CD14-positive monocyte (primary cell): Measurements from ENCODE around the gene RFX4. TPM values are rescaled to one million over a fixed set of nuclear protein-coding genes. Genes with fewer than 3 reads are reported as not detected.

ENCODE experiments used
- DNase-seq, 3 donors: peaks; one replicate each; pipeline ENCODE4 v3.0.0-alpha.2; 2011 to 2022
- H2AFZ ChIP-seq: 2 replicates; pipeline ENCODE4 v1.6.0; 2012; ENCODE audit warnings: mild to moderate bottlenecking, low read depth, low read length, inconsistent platforms; ENCODE audit not compliant: insufficient read depth, poor library complexity, severe bottlenecking
- H3K27ac ChIP-seq, 2 donors: 1 replicate in 1 of 2; 2 replicates in 1 of 2; pipeline ENCODE4 v1.5.1; 2012 to 2013; ENCODE audit warnings: low read length in 2 of 2, control low read depth in 1 of 2, inconsistent platforms in 1 of 2, low read depth in 1 of 2, mild to moderate bottlenecking in 1 of 2
- H3K27me3 ChIP-seq, 2 donors: one replicate each; pipeline versions ENCODE4 v1.6.0 to v1.6.1; 2011 to 2013; ENCODE audit warnings: low read length in 2 of 2; ENCODE audit not compliant: control insufficient read depth in 2 of 2, insufficient read depth in 2 of 2
- H3K36me3 ChIP-seq, 2 donors: replicated peaks in 1 of 2; 1 replicate in 1 of 2; 2 replicates in 1 of 2; pipeline versions ENCODE4 v1.5.1 to v1.6.1; 2012 to 2013; ENCODE audit warnings: low read length in 2 of 2, control low read depth in 1 of 2, inconsistent platforms in 1 of 2, mild to moderate bottlenecking in 1 of 2; ENCODE audit not compliant: insufficient read depth in 2 of 2, control insufficient read depth in 1 of 2
- H3K4me1 ChIP-seq, 2 donors: 1 replicate in 1 of 2; 2 replicates in 1 of 2; pipeline versions ENCODE4 v1.5.1 to v1.6.1; 2012 to 2013; ENCODE audit warnings: low read length in 2 of 2, control low read depth in 1 of 2, inconsistent platforms in 1 of 2, mild to moderate bottlenecking in 1 of 2, moderate library complexity in 1 of 2; ENCODE audit not compliant: insufficient read depth in 2 of 2, control insufficient read depth in 1 of 2
- H3K4me2 ChIP-seq: replicated peaks from 2 replicates; pipeline ENCODE3; 2012; ENCODE audit warnings: low read length, moderate library complexity, mild to moderate bottlenecking; ENCODE audit not compliant: poor library complexity, severe bottlenecking; ENCODE audit errors: extremely low read depth
- H3K4me3 ChIP-seq, 3 experiments: fragments of 200-600 bp in 1 of 3; sonication (generic) in 1 of 3; replicated peaks in 1 of 3; 1 replicate in 2 of 3; 2 replicates in 1 of 3; pipeline ENCODE4 v1.5.1; 2011 to 2013; ENCODE audit warnings: low read length in 3 of 3, mild to moderate bottlenecking in 3 of 3, control low read depth in 2 of 3, low read depth in 2 of 3, inconsistent platforms in 1 of 3, moderate library complexity in 1 of 3
- H3K79me2 ChIP-seq: 2 replicates; pipeline ENCODE4 v1.6.0; 2012; ENCODE audit warnings: mild to moderate bottlenecking, control low read depth, inconsistent platforms, low read length, moderate library complexity; ENCODE audit not compliant: insufficient read depth
- H3K9ac ChIP-seq: 2 replicates; pipeline ENCODE4 v1.6.0; 2017; ENCODE audit warnings: low read length, mild to moderate bottlenecking; ENCODE audit not compliant: insufficient read depth, poor library complexity, severe bottlenecking
- H3K9me3 ChIP-seq, 2 donors: replicated peaks in 1 of 2; 1 replicate in 1 of 2; 2 replicates in 1 of 2; pipeline versions ENCODE4 v1.5.1 to v1.6.1; 2012 to 2013; ENCODE audit warnings: low read length in 2 of 2, control low read depth in 1 of 2; ENCODE audit not compliant: control insufficient read depth in 1 of 2, insufficient read depth in 1 of 2
- H4K20me1 ChIP-seq: 2 replicates; pipeline ENCODE4 v1.6.0; 2012; ENCODE audit warnings: mild to moderate bottlenecking, low read length, control low read depth, moderate library complexity; ENCODE audit not compliant: insufficient read depth
- H3K27ac Mint-ChIP-seq, 7 donors: one replicate each; pipeline ENCODE4 v1.8.0; 2020; ENCODE audit warnings: mild to moderate bottlenecking in 7 of 7, mixed read lengths in 7 of 7, moderate library complexity in 6 of 7, inconsistent platforms in 2 of 7
- H3K27me3 Mint-ChIP-seq, 3 donors: one replicate each; pipeline ENCODE4 v1.8.0; 2021 to 2022; ENCODE audit warnings: low read depth in 3 of 3, mild to moderate bottlenecking in 3 of 3, mixed read lengths in 3 of 3, moderate library complexity in 3 of 3, inconsistent platforms in 1 of 3
- H3K36me3 Mint-ChIP-seq, 2 donors: one replicate each; pipeline ENCODE4 v1.8.0; 2020; ENCODE audit warnings: mixed read lengths in 2 of 2, inconsistent platforms in 1 of 2, mild to moderate bottlenecking in 1 of 2
- H3K4me1 Mint-ChIP-seq: one replicate; pipeline ENCODE4 v1.8.0; 2020; ENCODE audit warnings: mild to moderate bottlenecking, mixed read lengths
- H3K4me3 Mint-ChIP-seq, 2 donors: one replicate each; pipeline ENCODE4 v1.8.0; 2020; ENCODE audit warnings: mild to moderate bottlenecking in 2 of 2, mixed read lengths in 2 of 2, moderate library complexity in 1 of 2
- H3K9me3 Mint-ChIP-seq, 7 donors: one replicate each; pipeline ENCODE4 v1.8.0; 2020 to 2022; ENCODE audit warnings: mixed read lengths in 7 of 7, mild to moderate bottlenecking in 6 of 7, moderate library complexity in 6 of 7, inconsistent platforms in 2 of 7
- CTCF ChIP-seq: fragments of 200-600 bp; IDR thresholded peaks from one replicate; pipeline ENCODE4 v1.8.0; 2022; ENCODE audit warnings: antibody characterized with exemption, mild to moderate bottlenecking
- WGBS: methylation state at CpG from one replicate; pipeline ENCODE4 v1.1.5; 2013; ENCODE audit warnings: missing lambda C conversion rate; ENCODE audit not compliant: insufficient coverage; 5-methylcytosine and 5-hydroxymethylcytosine counted together
- intact Hi-C, 2 donors: fragments of 100-400 bp; cut with micrococcal nuclease; formaldehyde crosslinking; loops; one replicate each; pipeline versions ENCODE4 v1.15.0 to v1.15.1; 2023
- polyA plus RNA-seq, 3 donors: library from polyadenylated mRNA; depleted of rRNA in 1 of 3; unstranded in 2 of 3; stranded (reverse) in 1 of 3; fragments of 300-500 nt in 2 of 3; fragments of >200 nt in 1 of 3; fragmentation: Illumina TruSeq in 2 of 3; gene quantifications; 1 replicate in 2 of 3; 2 replicates in 1 of 3; pipeline ENCODE4 v1.2.3, GENCODE V29; 2012 to 2021

RFX4 gene
- polyA plus RNA-seq, 3 donors: not detected

DNA sequence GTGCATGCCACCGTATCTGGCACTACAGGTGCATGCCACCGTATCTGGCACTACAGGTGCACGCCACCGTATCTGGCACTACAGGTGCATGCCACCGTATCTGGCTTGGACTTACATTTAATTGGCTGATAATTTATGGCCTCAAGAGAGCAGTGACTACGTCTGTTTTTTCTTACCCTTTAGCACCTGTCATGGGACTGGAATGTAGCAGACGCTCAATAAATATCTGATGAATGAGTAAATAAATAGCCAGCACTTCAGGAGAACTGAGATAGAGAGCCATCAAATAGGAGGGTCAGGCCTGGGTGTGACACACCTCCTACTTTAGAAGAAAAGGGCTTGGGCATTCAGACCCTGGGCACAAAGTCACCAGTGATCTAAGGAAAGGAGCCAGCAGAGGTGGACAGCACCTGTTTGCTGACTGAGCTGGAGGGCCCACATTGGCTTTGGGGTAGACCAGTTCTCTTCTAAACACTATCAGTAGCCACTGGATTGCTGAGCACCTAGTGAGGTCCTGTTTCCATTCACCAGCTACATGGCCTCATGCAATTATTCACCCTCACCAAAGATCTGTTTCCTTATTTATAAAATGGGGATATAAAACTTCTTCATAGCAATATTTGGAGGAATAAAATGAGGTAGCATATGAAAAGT lies 50.1 kb downstream of the RFX4 start:
- Histone ChIP-seq H3K4me1 (no peaks in the 10 kb centered on the region), H3K27ac (no peak overlapping the region), H3K79me2 (no peaks in the 10 kb centered on the region), H3K4me2 (no peak overlapping the region), H3K9me3 (no peaks in the 10 kb centered on the region), H3K9ac (no peak overlapping the region), H3K36me3 (no peaks in the 10 kb centered on the region), H3K4me3 (no peak overlapping the region), H2AFZ (no peak overlapping the region), H4K20me1 (no peaks in the 10 kb centered on the region), H3K27me3 (no peaks in the 10 kb centered on the region)
- no peak for DNase-seq
- Mint-ChIP-seq H3K36me3 (no peaks in the 10 kb centered on the region), H3K27me3 (peaks cover 4 to 22% (median 6%) of the 10 kb centered on the region in 3 donors), H3K4me3 (no peak overlapping the region), H3K27ac (no peak overlapping the region), H3K9me3 (peaks cover 0 to under 1% (median 0%) of the 10 kb centered on the region in 7 donors), H3K4me1 (no peaks in the 10 kb centered on the region)
- WGBS: 81% methylated on average over 5 of the region's 7 CpGs
- intact Hi-C loops: no loop called here
- TF ChIP-seq CTCF: no peak

- H3K4me2 ChIP-seq: no peak overlapping the region
- Mint-ChIP-seq H3K4me3 (no peak overlapping the region), H3K27ac (no peak overlapping the region), H3K9me3 (peaks cover 0 to 3% (median 0%) of the 10 kb centered on the region in 7 donors), H3K36me3 (no peaks in the 10 kb centered on the region), H3K4me1 (no peaks in the 10 kb centered on the region), H3K27me3 (peaks cover 4 to 22% (median 6%) of the 10 kb centered on the region in 3 donors)
- H4K20me1 ChIP-seq: no peaks in the 10 kb centered on the region
- no peak overlapping the region for H2AFZ ChIP-seq
- H3K9me3 ChIP-seq: no peaks in the 10 kb centered on the region
- no peak overlapping the region for H3K9ac ChIP-seq
- no peaks in the 10 kb centered on the region for H3K27me3 ChIP-seq
- no peak for DNase-seq
- H3K4me1 ChIP-seq: no peaks in the 10 kb centered on the region
- no peak overlapping the region for H3K27ac ChIP-seq
- 100% methylated on average over 1 of the region's 1 CpG for WGBS
- H3K4me3 ChIP-seq: no peak overlapping the region
- intact Hi-C loops: no loop called here
- H3K36me3 ChIP-seq: no peaks in the 10 kb centered on the region
- H3K79me2 ChIP-seq: no peaks in the 10 kb centered on the region
- TF ChIP-seq CTCF: no peak
These were observed 50.6 kb downstream of the RFX4 start for GRCh38 chr12:106633451-106633823.
